ENCODE data around the gene SNX30.
A peak's percentile ranks its signal among the peaks of the same experiment; 100 is the strongest.

SNX30 gene

GRCh38 chr9:112842555-112842954 lies 92.0 kb downstream of the SNX30 start:
- DNase-seq (ENCODE audit: low read depth) = no peak
- H3K4me3 ChIP-seq (ENCODE audit: low read depth, low read length) = no peak overlapping the region
- TF ChIP-seq CTCF (IDR thresholded peaks at IDR 0.05; ENCODE audit: insufficient read depth, low read depth, low read length, missing control alignments) = no peak

DNA sequence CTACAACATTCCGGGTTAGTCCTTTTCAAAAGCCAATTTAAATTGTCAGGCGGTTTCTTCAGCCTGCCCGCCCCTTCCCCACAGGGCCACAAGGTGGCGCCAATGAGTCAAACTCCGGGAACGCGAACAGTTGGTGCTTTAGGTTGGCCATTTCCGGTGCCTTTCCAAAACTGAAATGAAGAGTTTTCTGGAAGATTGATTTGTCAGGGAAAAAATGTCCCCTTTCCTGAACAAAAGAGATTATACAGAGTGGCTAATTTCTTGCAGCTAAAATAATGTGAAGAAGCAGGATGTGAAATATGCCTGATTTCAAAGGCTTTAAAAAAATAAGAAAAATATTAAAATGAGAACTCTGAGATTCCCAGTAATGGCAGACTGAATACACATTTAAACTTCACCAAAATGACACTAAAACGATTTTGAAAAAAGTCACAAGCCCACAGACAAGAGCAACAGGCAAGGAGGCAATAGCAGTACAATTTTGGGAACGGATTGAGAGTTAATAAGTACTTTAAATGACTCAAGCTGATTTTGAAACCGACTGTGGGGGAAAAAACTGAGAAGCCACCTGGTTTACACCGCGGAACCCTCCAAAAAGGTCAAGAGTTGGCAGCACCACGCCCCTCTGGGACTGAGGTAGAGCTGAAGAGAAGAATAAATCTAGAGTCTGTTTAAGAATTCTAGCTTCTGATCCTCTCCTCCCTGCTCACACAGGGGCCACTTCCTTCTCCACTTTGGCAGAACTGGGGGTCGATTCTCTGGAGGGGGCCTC lies 94.4 kb downstream of the SNX30 start:
- peak; percentile 76 for DNase-seq (ENCODE audit: low read depth)
- peak; percentile 92 for TF ChIP-seq CTCF (IDR thresholded peaks at IDR 0.05; ENCODE audit: insufficient read depth, low read depth, low read length, missing control alignments)
- no peak overlapping the region; the same call in 1 of the 2 replicates for H3K4me3 ChIP-seq (ENCODE audit: low read depth, low read length)

GRCh38 chr9:112846528-112847488 lies 96.2 kb downstream of the SNX30 start:
- DNase-seq (ENCODE audit: low read depth) = no peak
- H3K4me3 ChIP-seq (ENCODE audit: low read depth, low read length) = no peak overlapping the region
- no peak for TF ChIP-seq CTCF (IDR thresholded peaks at IDR 0.05; ENCODE audit: insufficient read depth, low read depth, low read length, missing control alignments)

- no peak for DNase-seq (ENCODE audit: low read depth)
- TF ChIP-seq CTCF (IDR thresholded peaks at IDR 0.05; ENCODE audit: insufficient read depth, low read depth, low read length, missing control alignments) = no peak
- H3K4me3 ChIP-seq (ENCODE audit: low read depth, low read length) = no peak overlapping the region
These were observed 98.0 kb downstream of the SNX30 start for GRCh38 chr9:112848316-112849151.

DNA sequence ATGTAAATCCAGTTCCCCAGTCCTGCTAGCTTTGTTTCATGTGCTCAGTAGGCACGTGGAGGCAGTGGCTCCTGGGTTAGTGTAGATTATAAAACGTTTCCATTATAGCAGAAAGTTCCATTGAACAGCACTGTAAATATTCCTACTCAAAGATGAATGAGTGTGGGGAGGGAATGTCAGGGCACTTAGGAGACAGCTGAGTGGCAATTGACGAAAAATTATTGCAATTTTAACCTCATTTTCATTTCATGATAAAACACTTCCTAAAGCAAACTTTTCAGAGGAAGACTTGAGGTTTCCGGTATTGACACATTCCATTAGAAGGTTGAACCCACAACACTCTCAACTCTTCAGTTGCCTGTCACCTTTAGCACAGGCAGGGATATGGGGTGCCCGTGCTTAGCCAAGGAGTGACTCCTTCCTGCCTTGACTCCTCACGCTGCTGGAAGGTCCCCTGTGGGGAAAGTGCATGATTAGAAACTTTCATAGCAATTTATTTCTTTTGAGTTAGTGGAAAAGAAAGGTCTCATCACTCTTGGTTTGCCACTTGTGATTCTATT lies 98.9 kb downstream of the SNX30 start:
- H3K4me3 ChIP-seq (ENCODE audit: low read depth, low read length) = no peak overlapping the region
- no peak for DNase-seq (ENCODE audit: low read depth)
- TF ChIP-seq CTCF (IDR thresholded peaks at IDR 0.05; ENCODE audit: insufficient read depth, low read depth, low read length, missing control alignments) = no peak

- no peak for DNase-seq (ENCODE audit: low read depth)
- H3K4me3 ChIP-seq (ENCODE audit: low read depth, low read length) = no peak overlapping the region
- TF ChIP-seq CTCF (IDR thresholded peaks at IDR 0.05; ENCODE audit: insufficient read depth, low read depth, low read length, missing control alignments) = no peak
These were observed 100.3 kb downstream of the SNX30 start for GRCh38 chr9:112850840-112851239.

Data from GM12865 (cell line).